Ectodermal cell (in vitro differentiated cells): ENCODE results near the gene SF1. TPM values are rescaled to one million over a fixed set of nuclear protein-coding genes. Genes with fewer than 3 reads are reported as not detected.
"Not testable (repeated sequence)": the region's sequence is repeated elsewhere in the genome, so short reads cannot be mapped to it uniquely, and the experiment has no call there.

Source experiments
- H3K27ac ChIP-seq: 2 replicates; pipeline ENCODE4 v1.7.0; 2013; ENCODE audit warnings: mild to moderate bottlenecking, low read depth, low read length; ENCODE audit not compliant: insufficient read depth, poor library complexity, severe bottlenecking
- H3K27me3 ChIP-seq: 2 replicates; pipeline ENCODE4 v1.7.0; 2013; ENCODE audit warnings: mild to moderate bottlenecking, low read length; ENCODE audit not compliant: insufficient read depth, control insufficient read depth, poor library complexity, severe bottlenecking
- H3K36me3 ChIP-seq: one replicate; pipeline ENCODE4 v1.7.0; 2013; ENCODE audit warnings: low read length; ENCODE audit not compliant: control insufficient read depth, insufficient read depth
- H3K4me1 ChIP-seq: one replicate; pipeline ENCODE4 v1.7.0; 2013; ENCODE audit warnings: low read length; ENCODE audit not compliant: control insufficient read depth, insufficient read depth
- H3K4me3 ChIP-seq: 2 replicates; pipeline ENCODE4 v1.7.0; 2013; ENCODE audit warnings: low read depth, low read length, control low read depth; ENCODE audit not compliant: insufficient read depth
- H3K9me3 ChIP-seq: 2 replicates; pipeline ENCODE4 v1.7.0; 2013; ENCODE audit warnings: mild to moderate bottlenecking, low read length, moderate library complexity; ENCODE audit not compliant: control insufficient read depth
- WGBS, 2 experiments: methylation state at CpG; one replicate each; pipeline ENCODE4 v1.1.7; 2013; ENCODE audit warnings: missing lambda C conversion rate in 2 of 2; 5-methylcytosine and 5-hydroxymethylcytosine counted together
- polyA plus RNA-seq, 4 experiments: library from polyadenylated mRNA; stranded (reverse); fragments of 50-300 nt; gene quantifications; one replicate each; pipeline ENCODE4 v1.2.3, GENCODE V29; 2013

SF1 gene, protein sequence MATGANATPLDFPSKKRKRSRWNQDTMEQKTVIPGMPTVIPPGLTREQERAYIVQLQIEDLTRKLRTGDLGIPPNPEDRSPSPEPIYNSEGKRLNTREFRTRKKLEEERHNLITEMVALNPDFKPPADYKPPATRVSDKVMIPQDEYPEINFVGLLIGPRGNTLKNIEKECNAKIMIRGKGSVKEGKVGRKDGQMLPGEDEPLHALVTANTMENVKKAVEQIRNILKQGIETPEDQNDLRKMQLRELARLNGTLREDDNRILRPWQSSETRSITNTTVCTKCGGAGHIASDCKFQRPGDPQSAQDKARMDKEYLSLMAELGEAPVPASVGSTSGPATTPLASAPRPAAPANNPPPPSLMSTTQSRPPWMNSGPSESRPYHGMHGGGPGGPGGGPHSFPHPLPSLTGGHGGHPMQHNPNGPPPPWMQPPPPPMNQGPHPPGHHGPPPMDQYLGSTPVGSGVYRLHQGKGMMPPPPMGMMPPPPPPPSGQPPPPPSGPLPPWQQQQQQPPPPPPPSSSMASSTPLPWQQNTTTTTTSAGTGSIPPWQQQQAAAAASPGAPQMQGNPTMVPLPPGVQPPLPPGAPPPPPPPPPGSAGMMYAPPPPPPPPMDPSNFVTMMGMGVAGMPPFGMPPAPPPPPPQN
- polyA plus RNA-seq (2013, experiment 1 of 4), result 363 TPM
- 490 TPM for polyA plus RNA-seq (2013, experiment 2 of 4)
- 273 TPM for polyA plus RNA-seq (2013, experiment 3 of 4)
- 306 TPM for polyA plus RNA-seq (2013, experiment 4 of 4)

DNA sequence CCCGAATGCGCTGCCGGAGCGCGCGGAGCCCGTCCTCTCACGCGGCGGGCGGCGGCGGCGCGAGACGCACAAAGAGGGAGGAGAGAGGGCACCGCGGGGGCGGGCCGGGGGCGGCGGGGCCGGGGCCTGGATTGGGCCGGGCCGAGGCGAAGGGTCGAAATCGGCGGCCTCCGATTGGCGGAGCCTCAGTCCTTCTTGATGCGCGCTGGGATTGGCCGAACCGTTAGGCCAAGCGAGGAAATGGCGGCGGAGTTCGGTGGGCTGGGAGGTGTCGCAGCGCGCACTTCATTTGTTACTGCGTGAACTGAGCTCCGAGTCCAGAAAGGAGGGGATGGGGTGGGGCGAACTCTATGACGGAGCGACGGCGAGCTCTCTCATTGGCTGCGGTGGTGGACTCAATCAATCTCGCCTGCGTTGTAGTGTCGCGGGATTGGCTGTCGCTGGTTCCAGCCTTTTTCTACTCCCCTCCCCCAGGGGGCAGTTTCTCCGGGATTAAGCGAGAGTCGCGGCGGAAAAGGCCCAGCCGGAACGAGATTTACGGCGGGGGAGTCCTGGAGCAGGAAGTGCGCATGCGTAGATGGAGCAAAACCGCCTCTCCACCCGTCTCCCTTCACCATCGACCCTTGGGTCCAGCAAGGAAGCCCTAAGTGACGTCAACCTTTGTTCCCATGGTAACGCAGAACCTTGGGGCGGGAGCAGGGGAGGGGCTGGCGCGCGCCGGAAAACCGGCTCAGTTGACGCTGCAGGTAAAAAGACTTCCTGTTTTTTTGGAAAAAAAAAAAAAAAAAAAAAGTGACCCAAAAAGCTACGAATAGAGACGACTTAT, at the start of gene SF1:
Gene SF1 (minus strand): TSS at position 70 of the 826 bp plus-strand sequence. CDS start 150 bp downstream, outside the sequence.
- WGBS, 2 experiments, result 0 to 1% methylated on average over 78 to 80 of the region's 80 CpGs
- H3K27me3 ChIP-seq, result no peaks in the 10 kb centered on the region
- H3K4me3 ChIP-seq, result peak within 1 kb of the TSS; percentile 85
- peak within 1 kb of the TSS; percentile 97 for H3K27ac ChIP-seq
- H3K9me3 ChIP-seq, result no peaks in the 10 kb centered on the region
- peaks cover 21% of the 10 kb centered on the region for H3K36me3 ChIP-seq
- H3K4me1 ChIP-seq, result peaks cover 7% of the 10 kb centered on the region

DNA sequence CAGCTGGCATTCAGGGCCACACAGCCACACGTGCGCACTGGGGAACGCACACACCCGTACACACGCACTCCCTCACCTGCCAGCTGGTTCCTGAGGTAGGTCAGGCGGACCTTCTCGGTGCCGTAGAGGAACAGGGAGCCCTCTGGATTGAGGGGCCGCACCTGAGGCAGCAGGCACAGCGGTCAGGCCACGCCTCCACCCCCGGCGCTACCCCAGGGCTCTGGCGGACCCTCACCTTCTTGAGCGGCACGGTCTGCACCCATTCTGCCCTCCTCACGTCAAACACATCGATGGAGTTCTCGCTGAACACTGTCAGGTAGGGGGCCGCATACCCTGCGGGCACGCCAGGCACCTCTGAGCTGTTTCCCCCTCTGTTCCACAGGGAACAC, 49.1 kb upstream of the SF1 start:
- Histone ChIP-seq H3K36me3 (no peaks in the 10 kb centered on the region), H3K4me3 (no peak overlapping the region), H3K9me3 (no peaks in the 10 kb centered on the region), H3K27me3 (no peaks in the 10 kb centered on the region), H3K4me1 (no peaks in the 10 kb centered on the region), H3K27ac (no peak overlapping the region)
- WGBS, 2 experiments, result 95% methylated on average over 22 of the region's 22 CpGs

DNA sequence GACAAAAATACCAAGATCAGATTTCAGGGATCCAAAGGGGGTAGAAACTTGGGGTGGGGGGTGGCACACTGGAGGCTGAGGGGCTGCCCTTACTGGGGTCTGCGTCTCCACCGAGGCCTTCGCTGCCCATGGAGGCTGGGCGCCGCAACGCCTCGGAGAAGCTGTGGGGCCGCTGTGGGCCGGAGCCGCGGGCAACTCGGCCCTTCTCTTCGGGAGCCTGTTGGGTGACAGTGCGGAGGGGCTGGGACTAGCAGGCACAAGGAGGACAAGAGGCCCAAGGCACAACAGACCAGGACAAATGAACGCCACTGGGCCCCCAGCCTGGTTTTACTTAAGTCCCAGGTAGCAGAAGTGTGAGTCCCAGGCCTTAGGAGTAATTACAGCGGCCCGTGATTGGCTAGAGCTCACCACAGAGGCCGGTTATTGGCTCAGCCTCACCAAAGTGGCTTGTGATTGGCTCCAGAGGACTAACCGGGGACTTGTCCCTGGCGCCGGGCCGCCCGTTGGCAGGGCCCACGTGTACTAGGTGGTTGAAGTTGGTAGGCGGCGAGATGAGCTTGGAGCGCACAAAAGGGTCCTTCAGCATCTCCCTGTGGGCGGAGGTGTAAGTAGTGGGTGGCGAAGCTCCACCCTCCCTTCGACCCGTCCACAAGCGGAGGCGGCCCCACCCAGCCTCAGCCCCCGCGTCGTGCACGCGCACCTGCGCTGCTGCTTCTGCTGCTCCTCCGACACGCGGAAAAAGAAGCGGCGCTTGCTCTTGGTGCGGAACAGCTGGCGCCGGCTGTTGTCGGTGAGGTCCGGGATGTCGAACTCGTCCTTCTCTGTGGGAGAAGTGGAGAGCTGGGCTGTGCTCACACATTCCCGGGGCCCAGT, 48.5 kb upstream of the SF1 start:
- no peak overlapping the region for H3K4me3 ChIP-seq
- 94% methylated on average over 52 of the region's 52 CpGs for WGBS, 2 experiments
- H3K36me3 ChIP-seq, result no peaks in the 10 kb centered on the region
- no peaks in the 10 kb centered on the region for H3K27me3 ChIP-seq
- no peak overlapping the region for H3K27ac ChIP-seq
- no peaks in the 10 kb centered on the region for H3K9me3 ChIP-seq
- H3K4me1 ChIP-seq, result no peaks in the 10 kb centered on the region

DNA sequence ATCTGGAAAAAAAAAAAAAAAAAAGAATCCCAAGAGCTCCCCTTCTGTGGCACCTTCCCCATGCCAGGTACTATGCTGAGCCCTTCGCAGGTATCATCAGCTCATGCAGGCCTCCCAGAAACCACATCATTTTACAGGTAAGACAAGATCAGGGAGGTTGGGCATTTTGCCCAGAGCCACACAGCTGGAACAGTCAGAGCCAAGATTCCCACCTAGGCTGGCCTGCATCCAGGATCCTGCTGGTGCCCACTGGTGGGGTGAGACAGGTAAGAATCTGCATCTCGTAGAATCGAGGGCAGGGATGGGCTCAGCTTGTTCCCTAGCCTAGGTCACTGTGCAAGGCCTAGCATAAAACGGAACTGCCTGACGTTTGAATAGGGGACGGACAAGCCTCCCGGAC, 47.7 kb upstream of the SF1 start:
- H3K4me3 ChIP-seq, result no peak overlapping the region
- H3K27ac ChIP-seq, result no peak overlapping the region
- H3K27me3 ChIP-seq, result no peaks in the 10 kb centered on the region
- WGBS, 2 experiments, result 87% methylated on average over 7 of the region's 7 CpGs
- H3K36me3 ChIP-seq, result no peaks in the 10 kb centered on the region
- H3K4me1 ChIP-seq, result no peaks in the 10 kb centered on the region
- H3K9me3 ChIP-seq, result no peaks in the 10 kb centered on the region

DNA sequence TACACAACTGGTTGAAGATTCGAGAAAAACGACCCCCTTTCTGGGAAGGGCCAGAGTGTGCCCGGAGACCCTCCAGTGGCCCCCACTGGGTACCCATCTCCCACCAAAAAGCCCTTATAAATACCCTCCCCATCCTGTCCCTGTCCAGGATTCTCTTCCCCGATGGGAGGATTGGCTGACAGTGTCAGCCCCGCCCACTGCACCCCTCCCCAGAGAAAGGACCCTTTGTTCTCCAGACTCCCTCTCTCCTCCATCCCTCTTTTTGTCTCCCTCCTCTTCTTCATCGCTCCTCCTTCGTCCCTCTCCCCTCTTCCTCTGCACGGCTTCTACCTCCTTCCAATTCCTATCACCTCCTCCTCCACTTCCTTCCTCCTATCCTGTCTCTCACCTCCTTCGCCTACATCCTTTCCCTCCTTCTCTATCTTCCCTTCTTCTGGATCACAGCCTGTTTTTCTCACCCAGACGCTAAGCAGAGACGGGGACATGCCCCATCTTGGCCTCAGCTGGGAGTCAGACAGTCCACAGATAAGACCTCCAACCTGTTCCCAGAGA, 45.3 kb upstream of the SF1 start:
- 84 to 85% methylated on average over 11 of the region's 11 CpGs for WGBS, 2 experiments
- Histone ChIP-seq H3K4me3 (no peak overlapping the region), H3K27me3 (no peaks in the 10 kb centered on the region), H3K27ac (no peak overlapping the region), H3K9me3 (no peaks in the 10 kb centered on the region), H3K36me3 (no peaks in the 10 kb centered on the region), H3K4me1 (no peaks in the 10 kb centered on the region)

DNA sequence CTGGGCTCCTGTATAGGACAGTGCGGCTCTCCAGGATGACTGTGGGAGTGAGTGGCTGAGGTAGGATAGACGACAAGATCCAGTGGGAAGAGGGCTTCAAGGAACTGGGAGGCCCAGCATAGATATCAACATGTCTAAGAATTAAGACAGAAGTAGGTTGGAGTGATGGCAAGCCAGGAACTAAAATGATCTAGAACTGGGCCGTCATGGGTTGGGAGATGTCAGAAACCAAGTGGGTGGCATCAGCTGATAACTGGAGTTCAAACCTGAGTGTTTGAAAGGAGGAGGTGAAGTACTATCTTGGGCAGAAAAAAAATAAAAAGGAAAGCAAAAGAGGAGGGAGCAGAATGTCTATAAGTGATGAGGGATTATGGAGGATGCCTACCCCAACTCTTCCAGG, 39.1 kb upstream of the SF1 start:
- Histone ChIP-seq H3K27ac (no peak overlapping the region), H3K36me3 (no peaks in the 10 kb centered on the region), H3K4me1 (no peaks in the 10 kb centered on the region), H3K4me3 (no peak overlapping the region), H3K27me3 (no peaks in the 10 kb centered on the region), H3K9me3 (no peaks in the 10 kb centered on the region)
- WGBS, 2 experiments, result 94% methylated on average over 3 of the region's 3 CpGs

DNA sequence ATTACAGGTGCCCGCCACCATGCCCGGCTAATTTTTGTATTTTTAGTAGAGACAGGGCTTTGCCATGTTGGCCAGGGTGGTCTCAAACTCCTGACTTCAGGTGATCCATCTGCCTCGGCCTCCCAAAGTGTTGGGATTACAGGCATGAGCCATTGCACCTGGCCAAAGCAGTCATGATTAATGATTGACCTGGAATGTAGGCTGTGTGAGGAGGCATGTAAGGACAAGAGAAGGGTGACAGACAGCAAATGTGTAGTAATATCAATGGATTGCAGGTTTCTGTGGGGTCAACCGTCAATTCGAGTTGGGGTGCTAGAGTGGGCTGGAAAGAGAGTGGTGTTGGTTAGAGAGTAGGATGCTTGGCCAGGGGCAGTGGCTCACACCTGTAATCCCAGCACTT, 37.1 kb upstream of the SF1 start:
- H3K9me3 ChIP-seq, H3K27ac ChIP-seq, H3K4me1 ChIP-seq, H3K4me3 ChIP-seq, H3K27me3 ChIP-seq, H3K36me3 ChIP-seq: not testable (repeated sequence)
- 86 to 89% methylated on average over 5 of the region's 5 CpGs for WGBS, 2 experiments

DNA sequence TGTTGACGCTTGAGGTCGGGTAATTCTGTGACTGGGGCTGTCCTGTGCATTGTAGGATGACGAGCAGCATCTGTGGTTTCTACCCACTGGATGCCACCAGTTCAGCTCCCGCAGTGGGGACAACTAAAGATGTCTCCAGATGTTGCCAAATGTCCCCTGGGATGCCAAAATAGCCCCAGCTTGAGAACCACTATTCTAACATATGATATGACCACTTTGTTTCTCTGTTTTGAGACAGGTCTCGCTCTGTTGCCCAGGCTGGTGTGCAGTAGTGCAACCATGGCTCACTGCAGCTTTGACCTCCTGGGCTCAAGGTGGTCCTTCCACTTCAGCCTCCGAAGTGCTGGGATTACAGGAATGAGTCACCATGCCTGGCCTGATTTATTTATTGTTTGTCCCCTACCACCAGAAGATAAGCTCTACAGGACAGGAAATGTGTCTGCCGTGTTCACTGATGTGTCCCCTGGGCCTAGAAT, 36.4 kb upstream of the SF1 start:
- whole genome bisulfite sequencing, 2 experiments, result 87 to 89% methylated on average over 7 of the region's 7 CpGs
- H3K9me3 ChIP-seq, result no peaks in the 10 kb centered on the region

DNA sequence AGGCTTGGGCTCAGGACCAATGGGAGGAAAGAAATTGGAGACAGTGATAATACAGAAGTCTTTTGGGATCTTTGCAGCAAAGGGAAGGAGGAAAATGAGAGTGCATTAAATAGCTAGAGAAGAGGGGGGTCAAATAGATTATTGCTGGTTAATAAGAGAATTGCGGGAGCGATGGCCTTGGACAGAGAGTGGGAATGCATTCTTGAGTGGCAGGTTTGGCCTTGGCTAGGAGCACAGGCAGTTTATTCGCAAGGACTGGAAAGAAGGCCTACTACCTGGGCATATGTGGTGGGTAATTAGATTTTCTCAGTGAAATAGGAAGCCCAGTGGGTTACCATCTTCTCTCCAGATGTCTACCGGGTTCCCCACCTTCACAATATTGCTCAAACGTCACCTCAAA, 35.5 kb upstream of the SF1 start:
- WGBS, 2 experiments, result 91 to 94% methylated on average over 5 of the region's 5 CpGs
- no peaks in the 10 kb centered on the region for H3K9me3 ChIP-seq
- peaks cover 7% of the 10 kb centered on the region for H3K4me1 ChIP-seq
- no peak overlapping the region for H3K27ac ChIP-seq
- no peaks in the 10 kb centered on the region for H3K27me3 ChIP-seq
- no peaks in the 10 kb centered on the region for H3K36me3 ChIP-seq
- no peak overlapping the region for H3K4me3 ChIP-seq

More for the DNA sequence above, 36.4 kb upstream of the SF1 start:
- Histone ChIP-seq H3K36me3 (no peaks in the 10 kb centered on the region), H3K4me3 (no peak overlapping the region), H3K27ac (no peak overlapping the region), H3K27me3 (no peaks in the 10 kb centered on the region), H3K4me1 (no peaks in the 10 kb centered on the region)
